Activated CD4-positive, alpha-beta T cell treated with anti-CD3 and anti-CD28 coated beads, Interleukin-2, amount 50 U/mL, for 4 hours (primary cell): Measurements from ENCODE around the gene DNAJB6.

Experiments used
- DNase-seq, 2 experiments: peaks; one replicate each; pipeline ENCODE4 v3.0.0-alpha.2; 2020

Gene DNAJB6

DNA sequence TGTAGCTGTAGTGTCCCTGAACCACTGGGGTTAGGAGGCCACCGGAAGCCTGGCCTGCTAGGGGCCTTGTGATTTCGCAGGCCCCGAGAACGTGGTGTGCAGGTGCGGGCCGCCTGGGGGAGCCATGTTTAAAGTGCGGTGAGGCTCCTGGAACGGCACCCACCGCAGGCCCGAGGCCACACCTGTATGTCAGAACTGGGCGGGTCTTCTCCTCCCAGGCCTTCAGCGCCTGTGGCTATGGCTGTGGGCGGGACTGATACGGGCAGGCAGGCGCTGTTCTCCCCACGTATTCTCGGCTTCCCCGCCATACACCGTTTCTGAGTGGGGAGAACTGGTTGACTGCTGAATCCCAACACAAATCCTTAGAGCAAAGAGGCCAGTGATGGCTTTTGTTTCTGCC lies 74.8 kb downstream of the DNAJB6 start:
- DNase-seq: peak; percentile 42 to 43

DNA sequence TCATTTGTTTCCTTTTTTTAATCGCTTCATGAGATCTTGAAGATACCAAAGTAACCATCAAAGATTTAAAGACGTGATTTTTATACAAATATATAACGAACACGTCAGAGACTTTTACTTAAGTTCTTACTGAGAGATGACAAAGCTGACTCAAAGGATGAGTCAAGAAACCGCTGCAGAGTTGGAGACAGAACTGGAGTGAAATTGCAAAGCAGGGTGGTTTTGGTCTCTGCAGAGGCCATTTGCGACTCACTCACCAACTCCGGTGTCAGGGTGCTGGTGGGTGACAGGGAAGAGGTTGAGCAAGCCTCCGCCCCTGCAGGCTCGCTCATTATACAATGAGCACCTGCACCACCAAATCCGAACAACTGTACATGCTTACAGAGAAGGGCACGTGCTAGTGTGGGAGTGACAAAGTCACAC lies 75.2 kb downstream of the DNAJB6 start:
- DNase-seq: peak; percentile 36 to 42

GRCh38 chr7:157412491-157413180 lies 75.8 kb downstream of the DNAJB6 start:
- no peak for DNase-seq

GRCh38 chr7:157413881-157414701 lies 77.3 kb downstream of the DNAJB6 start:
- no peak for DNase-seq

GRCh38 chr7:157414702-157415096 lies 77.9 kb downstream of the DNAJB6 start:
- DNase-seq: no peak

DNA sequence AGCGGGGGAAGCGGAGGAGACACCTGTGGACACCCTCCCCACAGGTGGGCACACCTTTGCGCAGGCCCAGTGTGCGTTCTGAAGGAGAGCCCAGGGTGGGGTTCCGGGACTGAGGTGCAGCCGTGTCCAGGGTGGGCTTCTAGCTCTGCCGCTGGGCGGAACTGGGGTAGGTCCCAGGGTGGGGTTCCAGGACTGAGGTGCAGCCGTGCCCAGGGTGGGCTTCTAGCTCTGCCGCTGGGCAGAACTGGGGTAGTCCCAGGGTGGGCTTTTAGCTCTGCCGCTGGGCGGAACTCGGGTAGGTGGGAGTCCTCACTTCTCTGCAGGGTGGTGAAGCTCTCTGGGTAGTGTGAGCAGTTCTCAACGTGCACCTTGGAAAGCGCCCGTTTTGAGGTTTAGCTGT lies 78.7 kb downstream of the DNAJB6 start:
- no peak for DNase-seq

GRCh38 chr7:157416011-157416410 lies 79.2 kb downstream of the DNAJB6 start:
- no peak for DNase-seq

- DNase-seq: no peak
Observed at GRCh38 chr7:157418204-157419034, 81.6 kb downstream of the DNAJB6 start.

DNA sequence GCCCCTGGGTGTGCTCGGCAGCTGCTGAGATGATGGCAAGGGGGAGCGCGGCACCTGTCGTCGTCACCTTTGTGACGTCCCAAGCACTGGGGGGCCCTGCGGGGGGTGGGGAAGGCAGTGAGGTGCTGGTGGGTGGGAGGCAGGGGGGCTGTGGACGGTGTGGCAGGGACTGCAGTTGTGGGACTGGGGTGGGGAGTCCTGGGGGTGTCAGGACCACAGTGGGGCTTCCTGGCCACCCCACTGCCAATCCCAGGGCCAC lies 82.2 kb downstream of the DNAJB6 start:
- DNase-seq: no peak

GRCh38 chr7:157422279-157422678 lies 85.5 kb downstream of the DNAJB6 start:
- DNase-seq: no peak

GRCh38 chr7:157423348-157423747 lies 86.5 kb downstream of the DNAJB6 start:
- DNase-seq: no peak

- DNase-seq: no peak
Observed at GRCh38 chr7:157423886-157424565, 87.2 kb downstream of the DNAJB6 start.

- no peak for DNase-seq
Observed at GRCh38 chr7:157425137-157425731, 88.4 kb downstream of the DNAJB6 start.

DNA sequence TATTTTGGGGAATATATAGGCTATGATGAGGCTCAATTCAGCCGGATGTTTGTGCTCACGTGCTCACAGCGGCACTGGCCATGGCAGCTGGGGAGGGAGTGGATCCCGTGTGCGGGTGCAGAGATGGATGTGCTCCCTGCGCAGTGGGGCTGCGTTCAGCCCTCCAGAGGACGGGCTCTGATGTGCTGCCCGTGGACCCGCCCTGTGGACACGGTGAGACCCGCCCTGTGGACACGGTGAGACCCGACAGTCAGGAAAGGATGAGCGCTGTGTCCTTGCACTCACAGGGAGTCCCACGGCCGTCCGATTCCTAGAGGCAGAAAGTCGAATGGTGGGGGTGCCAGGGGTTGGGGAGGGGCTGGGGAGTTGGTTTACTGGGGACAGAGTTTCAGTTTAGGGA lies 89.0 kb downstream of the DNAJB6 start:
- no peak for DNase-seq

GRCh38 chr7:157426463-157427301 lies 89.9 kb downstream of the DNAJB6 start:
- DNase-seq: no peak

DNA sequence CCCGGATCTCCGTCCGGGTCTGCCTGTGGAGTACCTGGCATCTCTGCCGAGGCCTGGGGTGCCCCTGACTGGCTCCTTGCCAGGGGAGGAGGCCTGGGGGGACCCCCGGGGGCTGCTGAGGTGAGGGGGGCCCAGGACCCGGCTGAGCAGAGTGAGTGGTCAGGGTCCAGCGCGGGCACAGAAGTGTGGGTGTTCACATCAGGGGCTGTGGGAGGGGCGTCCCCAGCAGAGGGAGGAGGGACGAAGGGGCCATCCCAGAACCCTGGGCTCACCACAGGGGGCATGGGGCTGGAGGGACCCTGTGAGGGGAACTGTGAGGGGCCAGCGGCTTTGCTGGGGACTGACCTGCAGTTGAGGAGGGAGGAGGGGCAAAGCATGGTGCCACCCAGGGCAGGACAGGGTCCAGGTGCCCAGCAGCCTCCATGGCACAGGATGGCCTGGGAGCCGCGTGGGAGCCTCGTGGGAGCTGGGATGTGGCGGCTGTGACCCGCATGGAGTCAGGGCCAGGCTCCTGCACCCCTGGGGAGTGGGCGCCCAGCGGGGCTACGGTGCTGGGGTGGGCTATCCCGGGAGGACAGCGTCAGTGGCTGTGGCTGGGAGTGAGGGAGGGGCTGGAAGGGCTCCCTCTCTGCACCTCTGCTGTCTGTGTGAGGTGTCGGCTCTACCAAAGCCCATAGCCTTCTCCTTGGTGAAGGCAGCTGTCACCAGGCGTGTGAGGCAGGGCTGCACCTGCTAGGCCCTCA lies 91.2 kb downstream of the DNAJB6 start:
- no peak for DNase-seq

- no peak for DNase-seq
Observed at GRCh38 chr7:157428554-157428945, 91.7 kb downstream of the DNAJB6 start.

DNA sequence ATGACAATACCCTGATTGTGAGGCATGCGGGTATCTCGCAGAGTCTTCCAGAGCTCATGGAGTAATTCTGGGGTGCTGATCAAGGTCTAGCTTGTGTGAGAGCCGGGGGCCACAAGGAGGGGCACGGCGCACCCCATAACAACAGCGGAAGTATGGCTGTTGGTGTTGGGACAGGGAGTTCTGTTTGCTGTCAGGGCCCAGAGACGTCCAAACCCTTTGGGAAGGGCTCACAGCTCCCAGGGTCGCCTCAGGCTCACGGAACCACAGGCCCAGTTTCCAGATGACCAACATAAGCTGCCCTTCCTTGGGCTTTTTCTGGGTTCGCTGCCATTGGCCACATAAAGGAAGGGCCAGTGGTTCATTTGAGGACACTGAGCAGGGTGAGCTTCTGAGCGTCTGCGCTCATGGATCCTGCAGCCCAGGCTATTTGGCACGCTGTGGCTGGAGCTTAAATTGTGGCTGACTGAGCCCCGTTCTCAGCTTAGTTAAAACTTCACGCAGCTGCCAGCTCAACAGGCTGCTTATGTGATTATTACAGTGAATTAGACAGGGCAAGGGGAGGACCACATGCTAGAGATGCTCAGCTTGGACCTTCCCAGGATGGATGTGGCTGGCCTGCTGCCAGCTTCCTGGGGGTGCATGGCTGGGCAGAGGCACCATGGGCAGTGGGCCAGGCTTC lies 92.3 kb downstream of the DNAJB6 start:
- no peak for DNase-seq

DNA sequence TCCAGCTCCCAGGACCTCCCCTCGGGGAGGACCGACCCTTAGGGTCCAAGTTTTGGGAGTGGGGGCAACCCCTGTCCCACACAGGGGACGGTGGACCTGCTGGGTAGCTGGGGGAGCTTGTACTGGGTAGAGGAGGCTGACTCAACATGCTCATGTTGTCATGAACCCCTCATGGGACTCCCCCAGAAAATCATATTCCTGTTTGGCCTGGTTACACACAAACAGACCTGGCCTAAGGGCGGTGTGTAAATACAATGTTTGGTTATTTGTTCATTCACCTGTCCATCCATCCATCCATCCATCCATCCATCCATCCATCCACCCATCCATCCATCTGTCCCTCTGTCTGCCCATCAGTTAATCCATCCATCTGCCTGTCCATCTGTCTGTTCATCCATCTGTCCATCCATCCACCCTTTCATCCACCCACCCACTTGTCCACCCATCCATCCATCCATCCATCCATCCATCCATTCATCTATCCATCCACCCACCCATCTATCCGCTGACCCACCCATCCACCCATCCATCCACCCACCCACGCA lies 92.9 kb downstream of the DNAJB6 start:
- no peak for DNase-seq

GRCh38 chr7:157430721-157431120 lies 93.9 kb downstream of the DNAJB6 start:
- DNase-seq: no peak
